ENCODE measurements around the gene SCFD2.

DNA sequence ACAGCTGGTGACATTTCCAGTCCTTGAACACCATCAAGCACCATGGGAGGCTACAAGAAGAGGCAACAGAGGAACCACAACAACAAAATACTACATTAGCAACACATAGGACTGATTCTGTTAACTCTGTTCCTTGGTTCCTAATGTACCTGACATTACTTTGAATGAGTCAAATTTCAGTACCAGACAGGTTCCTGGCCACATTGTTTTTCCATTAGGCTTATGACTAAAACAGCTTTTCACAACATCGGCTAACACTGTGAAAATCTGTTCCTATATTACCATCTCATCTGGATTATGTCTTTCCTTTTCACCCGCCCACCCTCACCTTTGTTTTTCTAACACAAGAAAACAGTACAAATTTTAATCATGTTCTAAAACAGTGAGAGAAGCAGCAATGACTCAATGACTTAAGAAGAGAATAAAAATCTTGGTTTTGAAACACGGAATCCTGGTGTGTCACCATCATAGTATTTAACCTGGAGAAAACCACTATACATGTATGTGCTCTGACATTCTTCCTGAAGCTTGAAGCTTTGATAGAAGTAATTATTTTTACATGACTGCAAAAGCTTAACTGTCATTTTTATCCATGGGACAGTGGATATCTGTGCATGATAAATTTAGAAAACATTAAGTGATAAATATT is 143.9 kb downstream of the SCFD2 start:
- TF ChIP-seq, protein P1, sequence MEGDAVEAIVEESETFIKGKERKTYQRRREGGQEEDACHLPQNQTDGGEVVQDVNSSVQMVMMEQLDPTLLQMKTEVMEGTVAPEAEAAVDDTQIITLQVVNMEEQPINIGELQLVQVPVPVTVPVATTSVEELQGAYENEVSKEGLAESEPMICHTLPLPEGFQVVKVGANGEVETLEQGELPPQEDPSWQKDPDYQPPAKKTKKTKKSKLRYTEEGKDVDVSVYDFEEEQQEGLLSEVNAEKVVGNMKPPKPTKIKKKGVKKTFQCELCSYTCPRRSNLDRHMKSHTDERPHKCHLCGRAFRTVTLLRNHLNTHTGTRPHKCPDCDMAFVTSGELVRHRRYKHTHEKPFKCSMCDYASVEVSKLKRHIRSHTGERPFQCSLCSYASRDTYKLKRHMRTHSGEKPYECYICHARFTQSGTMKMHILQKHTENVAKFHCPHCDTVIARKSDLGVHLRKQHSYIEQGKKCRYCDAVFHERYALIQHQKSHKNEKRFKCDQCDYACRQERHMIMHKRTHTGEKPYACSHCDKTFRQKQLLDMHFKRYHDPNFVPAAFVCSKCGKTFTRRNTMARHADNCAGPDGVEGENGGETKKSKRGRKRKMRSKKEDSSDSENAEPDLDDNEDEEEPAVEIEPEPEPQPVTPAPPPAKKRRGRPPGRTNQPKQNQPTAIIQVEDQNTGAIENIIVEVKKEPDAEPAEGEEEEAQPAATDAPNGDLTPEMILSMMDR (IDR thresholded peaks at IDR 0.05; ENCODE audit: low read length) = no peak
- TF ChIP-seq EZH2 (IDR thresholded peaks at IDR 0.05; ENCODE audit: borderline replicate concordance, low read length) = no peak
